K562 (cell line): ENCODE data around the gene NXF3. TPM values are rescaled to one million over a fixed set of nuclear protein-coding genes. Genes with fewer than 3 reads are reported as not detected.
A peak's percentile ranks its signal among the peaks of the same experiment; 100 is the strongest.

Source experiments
- ADNP ChIP-seq: fragments of 200-800 bp; sonication (Bioruptor generic); IDR thresholded peaks from 2 replicates; pipeline ENCODE4 v1.6.1; 2016; ENCODE audit warnings: missing genetic modification characterization, missing compliant biosample characterization
- ARID1B ChIP-seq: fragments of 450-650 bp; IDR thresholded peaks from 2 replicates; pipeline ENCODE4 v1.6.1; 2016; ENCODE audit warnings: antibody characterized with exemption, mild to moderate bottlenecking, inconsistent platforms
- CCAR2 ChIP-seq: fragments of 200-400 bp; formaldehyde crosslinking; IDR thresholded peaks from 2 replicates; pipeline ENCODE4 v1.6.1; 2017; ENCODE audit warnings: mild to moderate bottlenecking, low read depth, low read length
- CSDE1 ChIP-seq, 2 experiments: fragments of 450-650 bp; IDR thresholded peaks; 2 replicates each; pipeline ENCODE4 v1.6.1; 2016; ENCODE audit warnings: mild to moderate bottlenecking in 1 of 2
- FOXJ3 ChIP-seq: sonication (generic); formaldehyde crosslinking; IDR thresholded peaks from 2 replicates; pipeline ENCODE4 v1.4.0; 2020; ENCODE audit warnings: mild to moderate bottlenecking, missing genetic modification reagents
- FOXK2 ChIP-seq, 2 experiments: fragments of 450-650 bp; IDR thresholded peaks in 1 of 2; conservative IDR thresholded peaks in 1 of 2; 2 replicates each; pipeline ENCODE4 v1.6.1; 2016; ENCODE audit warnings: low read depth in 2 of 2, mild to moderate bottlenecking in 1 of 2
- HLTF ChIP-seq: fragments of 450-650 bp; IDR thresholded peaks from 2 replicates; pipeline ENCODE4 v1.6.1; 2016
- HMBOX1 ChIP-seq: sonication (generic); IDR thresholded peaks from 2 replicates; pipeline ENCODE4 v1.6.1; 2016
- HOXB6 ChIP-seq: fragments of 250-450 bp; sonication (Bioruptor Pico); IDR thresholded peaks from 2 replicates; pipeline ENCODE4 v1.5.1; 2022; ENCODE audit warnings: mild to moderate bottlenecking, borderline replicate concordance
- L3MBTL2 ChIP-seq: fragments of 450-650 bp; IDR thresholded peaks from 2 replicates; pipeline ENCODE4 v1.6.1; 2016; ENCODE audit warnings: mild to moderate bottlenecking, moderate library complexity
- MAFF ChIP-seq: IDR thresholded peaks from 2 replicates; pipeline ENCODE4 v1.6.1; 2012; ENCODE audit warnings: low read length, improper control_type of control experiment
- MAFG ChIP-seq: fragments of 450-650 bp; conservative IDR thresholded peaks from 2 replicates; pipeline ENCODE4 v1.6.1; 2016; ENCODE audit warnings: missing genetic modification characterization, missing compliant biosample characterization
- MED1 ChIP-seq: sonication (generic); formaldehyde crosslinking; IDR thresholded peaks from 2 replicates; pipeline ENCODE4 v1.8.1; 2023; ENCODE audit warnings: missing genetic modification reagents, borderline replicate concordance
- MEIS2 ChIP-seq: fragments of 450-650 bp; IDR thresholded peaks from 2 replicates; pipeline ENCODE4 v1.6.1; 2014; ENCODE audit warnings: mild to moderate bottlenecking; ENCODE audit not compliant: partially characterized antibody
- NR3C1 ChIP-seq: sonication (generic); formaldehyde crosslinking; IDR thresholded peaks from 2 replicates; pipeline ENCODE4 v1.8.1; 2022; ENCODE audit warnings: missing genetic modification reagents
- PHF8 ChIP-seq: fragments of 200-600 bp; sonication (generic); IDR thresholded peaks from 2 replicates; pipeline ENCODE4 v1.6.1; 2012; ENCODE audit warnings: mixed run types, mild to moderate bottlenecking, inconsistent platforms, low read length, moderate library complexity, borderline replicate concordance
- RUNX1 ChIP-seq: sonication (generic); IDR thresholded peaks from 2 replicates; pipeline ENCODE4 v1.6.1; 2016; ENCODE audit warnings: antibody characterized with exemption, low read depth
- STAT6 ChIP-seq: sonication (generic); formaldehyde crosslinking; IDR thresholded peaks from 2 replicates; pipeline ENCODE4 v1.8.1; 2023; ENCODE audit warnings: mild to moderate bottlenecking, missing genetic modification reagents
- TARDBP ChIP-seq: fragments of 450-650 bp; IDR thresholded peaks from 2 replicates; pipeline ENCODE4 v1.6.1; 2016
- ZNF121 ChIP-seq: sonication (generic); formaldehyde crosslinking; conservative IDR thresholded peaks from 2 replicates; pipeline ENCODE4 v1.8.0; 2022; ENCODE audit warnings: missing genetic modification reagents
- ZNF174 ChIP-seq: fragments of 250-450 bp; sonication (Bioruptor Pico); IDR thresholded peaks from 2 replicates; pipeline ENCODE4 v1.4.0; 2020; ENCODE audit warnings: mild to moderate bottlenecking
- ZNF384 ChIP-seq: IDR thresholded peaks from 2 replicates; pipeline ENCODE4 v1.6.1; 2012; ENCODE audit warnings: low read depth, low read length, improper control_type of control experiment
- ZNF551 ChIP-seq: fragments of 250-450 bp; sonication (Bioruptor Pico); IDR thresholded peaks from 2 replicates; pipeline ENCODE4 v1.5.0; 2021; ENCODE audit warnings: mild to moderate bottlenecking, moderate library complexity
- ZNF707 ChIP-seq: fragments of 250-450 bp; sonication (Bioruptor Pico); conservative IDR thresholded peaks from 2 replicates; pipeline ENCODE4 v1.8.0; 2022; ENCODE audit warnings: inconsistent platforms, mild to moderate bottlenecking, moderate library complexity
- ZNF75A ChIP-seq: fragments of 450-650 bp; formaldehyde crosslinking; IDR thresholded peaks from 2 replicates; pipeline ENCODE4 v1.4.0; 2020; ENCODE audit warnings: mild to moderate bottlenecking
- ZNF76 ChIP-seq: fragments of 250-450 bp; sonication (Bioruptor Pico); IDR thresholded peaks from 2 replicates; pipeline ENCODE4 v1.4.0; 2020; ENCODE audit warnings: mild to moderate bottlenecking, moderate library complexity, borderline replicate concordance
- ZNF778 ChIP-seq: fragments of 450-650 bp; formaldehyde crosslinking; IDR thresholded peaks from 2 replicates; pipeline ENCODE4 v1.4.0; 2020; ENCODE audit warnings: mild to moderate bottlenecking, moderate library complexity
- ZNF780A ChIP-seq: fragments of 250-450 bp; sonication (Bioruptor Pico); IDR thresholded peaks from 2 replicates; pipeline ENCODE4 v1.5.0; 2021; ENCODE audit warnings: mild to moderate bottlenecking
- polyA plus RNA-seq, 8 experiments: library from polyadenylated mRNA; depleted of rRNA in 4 of 8; stranded (reverse) in 5 of 8; unstranded in 3 of 8; fragments of >200 nt; fragmentation: Nextera tagmentation in 2 of 8; fragmentation: Illumina TruSeq in 1 of 8; extraction: Ambion mirVana in 2 of 8; extraction: Trizol in 1 of 8; gene quantifications; 2 replicates each; pipeline versions ENCODE4 v1.2.1 to v1.2.3, GENCODE V29; 2011 to 2014; ENCODE audit warnings: inconsistent platforms in 1 of 8, missing spikeins in 1 of 8
- total RNA-seq, 7 experiments: library from RNA; depleted of rRNA in 6 of 7; stranded (reverse); fragments of >200 nt in 6 of 7; fragmentation: Illumina TruSeq in 2 of 7; extraction: Trizol in 2 of 7; gene quantifications; 2 replicates each; pipeline versions ENCODE4 v1.2.1 to v1.2.3, GENCODE V29; 2011 to 2021; ENCODE audit warnings: low replicate concordance in 1 of 7
- TF ChIP-seq, protein P1 (sequence below): sonication (generic); formaldehyde crosslinking; IDR thresholded peaks from 2 replicates; pipeline ENCODE4 v1.5.0; 2020; ENCODE audit warnings: missing genetic modification reagents

NXF3 gene
- total and polyA plus RNA-seq, 9 of the 15 experiments (the other 6 are each of a cell fraction or from before 2014, with no cell fraction given): 0.18 to 0.40 (median 0.28) TPM; not detected in 2

DNA sequence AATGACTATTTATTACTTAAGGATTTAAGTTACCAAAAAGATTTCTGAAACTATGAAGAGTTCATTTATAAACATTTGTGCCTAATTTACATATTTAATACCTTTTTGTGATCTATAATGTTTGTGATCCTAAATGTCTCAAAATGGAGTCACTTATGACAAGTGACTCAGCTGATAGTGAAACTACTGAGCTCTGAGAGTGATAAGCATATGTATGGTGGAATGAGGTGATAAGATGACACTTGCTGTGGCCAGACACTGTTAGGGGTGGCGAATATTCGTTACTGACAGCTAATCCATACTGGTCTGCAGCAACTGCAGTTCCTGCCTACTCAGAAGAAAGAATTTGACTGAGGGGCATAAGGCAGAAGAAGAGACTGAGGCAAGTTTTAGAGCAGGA is 5.5 kb upstream of the NXF3 start (continued):
- TF ChIP-seq MED1 (no peak), NR3C1 (CRISPR knock-in tag) (no peak), RUNX1 (no peak), ZNF780A (CRISPR knock-in tag) (no peak), MAFG (peak; percentile 70), L3MBTL2 (peak; percentile 26; the same call in 1 of the 2 replicates), FOXK2 (conservative IDR thresholded peaks at IDR 0.05 in 1 of 2, IDR thresholded peaks at IDR 0.05 in 1 of 2; ENCODE audit: low read depth in 2 of 2) (no peak), ARID1B (peak; percentile 86), ZNF174 (CRISPR knock-in tag) (peak; percentile 89), HOXB6 (CRISPR knock-in tag) (no peak), ZNF384 (no peak), MAFF (peak; percentile 13; the same call in 1 of the 2 replicates), STAT6 (CRISPR knock-in tag) (no peak), ZNF121 (CRISPR knock-in tag) (no peak), ZNF707 (CRISPR knock-in tag) (peak; percentile 84), ADNP (tag) (no peak), ZNF76 (CRISPR knock-in tag) (peak; percentile 95), TARDBP (no peak), ZNF778 (CRISPR knock-in tag) (no peak), HMBOX1 (no peak), HLTF (no peak), CSDE1 (IDR thresholded peaks at IDR 0.05) (no peak), PHF8 (no peak), ZNF551 (CRISPR knock-in tag) (no peak), FOXJ3 (CRISPR knock-in tag) (no peak), CCAR2 (no peak), MEIS2 (peak; percentile 48), ZNF75A (CRISPR knock-in tag) (peak; percentile 77; the same call in 1 of the 2 replicates)
- TF ChIP-seq, protein P1, sequence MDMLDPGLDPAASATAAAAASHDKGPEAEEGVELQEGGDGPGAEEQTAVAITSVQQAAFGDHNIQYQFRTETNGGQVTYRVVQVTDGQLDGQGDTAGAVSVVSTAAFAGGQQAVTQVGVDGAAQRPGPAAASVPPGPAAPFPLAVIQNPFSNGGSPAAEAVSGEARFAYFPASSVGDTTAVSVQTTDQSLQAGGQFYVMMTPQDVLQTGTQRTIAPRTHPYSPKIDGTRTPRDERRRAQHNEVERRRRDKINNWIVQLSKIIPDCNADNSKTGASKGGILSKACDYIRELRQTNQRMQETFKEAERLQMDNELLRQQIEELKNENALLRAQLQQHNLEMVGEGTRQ (CRISPR knock-in tag): no peak
